ACC112 (cell line): ENCODE results near the gene POLR1B.
"Not testable (repeated sequence)": the region's sequence is repeated elsewhere in the genome, so short reads cannot be mapped to it uniquely, and the experiment has no call there.

Experiments
- H2AFZ ChIP-seq: fragments of 200-600 bp; sonication (generic); one replicate; pipeline ENCODE4 v1.6.0; 2017; ENCODE audit warnings: antibody characterized with exemption, low read length; ENCODE audit not compliant: unreplicated experiment
- H3K27ac ChIP-seq: fragments of 200-600 bp; sonication (generic); 2 replicates; pipeline ENCODE4 v1.5.1; 2014; ENCODE audit warnings: low read depth, mild to moderate bottlenecking, antibody characterized with exemption, low read length, moderate library complexity
- H3K27me3 ChIP-seq: fragments of 200-600 bp; sonication (generic); 2 replicates; pipeline ENCODE4 v1.6.1; 2014; ENCODE audit warnings: mild to moderate bottlenecking, antibody characterized with exemption, low read length, moderate library complexity, mixed read lengths; ENCODE audit not compliant: insufficient read depth
- H3K36me3 ChIP-seq: fragments of 200-600 bp; sonication (generic); 2 replicates; pipeline ENCODE4 v1.6.1; 2016; ENCODE audit warnings: mild to moderate bottlenecking, antibody characterized with exemption, low read length, moderate library complexity, mixed read lengths; ENCODE audit not compliant: insufficient read depth
- H3K4me1 ChIP-seq: fragments of 200-600 bp; sonication (generic); one replicate; pipeline ENCODE4 v1.6.1; 2016; ENCODE audit warnings: low read length, mixed read lengths; ENCODE audit not compliant: insufficient read depth, unreplicated experiment, control insufficient read depth
- H3K4me3 ChIP-seq: fragments of 200-600 bp; sonication (generic); 2 replicates; pipeline ENCODE4 v1.5.1; 2014; ENCODE audit warnings: mild to moderate bottlenecking, low read depth, low read length
- H3K79me2 ChIP-seq: fragments of 200-600 bp; sonication (generic); one replicate; pipeline ENCODE4 v1.6.0; 2016; ENCODE audit warnings: low read length; ENCODE audit not compliant: control insufficient read depth, unreplicated experiment, insufficient read depth

Gene POLR1B

GRCh38 chr2:112542123-112542983 is at the start of gene POLR1B:
TSS of gene POLR1B (plus strand) at chr2:112542465. CDS start at chr2:112542495, 30 bp downstream.
- H3K27ac ChIP-seq = peak within 1 kb of the TSS; percentile 82
- H3K4me3 ChIP-seq = peak within 1 kb of the TSS; percentile 96
- peaks cover 35% of the 10 kb centered on the region for H3K79me2 ChIP-seq
- no peaks in the 10 kb centered on the region for H3K36me3 ChIP-seq
- no peaks in the 10 kb centered on the region for H3K27me3 ChIP-seq
- H2AFZ ChIP-seq = peak within 1 kb of the TSS; percentile 92
- H3K4me1 ChIP-seq = peaks cover 15% of the 10 kb centered on the region

- H3K27ac ChIP-seq = no peak overlapping the region
- H3K79me2 ChIP-seq = peaks cover 23% of the 10 kb centered on the region
- no peak overlapping the region for H3K4me3 ChIP-seq
- H2AFZ ChIP-seq = no peak overlapping the region
- H3K4me1 ChIP-seq = peaks cover 20% of the 10 kb centered on the region
- H3K27me3 ChIP-seq = no peaks in the 10 kb centered on the region
- peaks cover 10% of the 10 kb centered on the region; the same call in 1 of the 2 replicates for H3K36me3 ChIP-seq
These were observed 49.2 kb upstream of the POLR1B start for GRCh38 chr2:112493048-112493447.

DNA sequence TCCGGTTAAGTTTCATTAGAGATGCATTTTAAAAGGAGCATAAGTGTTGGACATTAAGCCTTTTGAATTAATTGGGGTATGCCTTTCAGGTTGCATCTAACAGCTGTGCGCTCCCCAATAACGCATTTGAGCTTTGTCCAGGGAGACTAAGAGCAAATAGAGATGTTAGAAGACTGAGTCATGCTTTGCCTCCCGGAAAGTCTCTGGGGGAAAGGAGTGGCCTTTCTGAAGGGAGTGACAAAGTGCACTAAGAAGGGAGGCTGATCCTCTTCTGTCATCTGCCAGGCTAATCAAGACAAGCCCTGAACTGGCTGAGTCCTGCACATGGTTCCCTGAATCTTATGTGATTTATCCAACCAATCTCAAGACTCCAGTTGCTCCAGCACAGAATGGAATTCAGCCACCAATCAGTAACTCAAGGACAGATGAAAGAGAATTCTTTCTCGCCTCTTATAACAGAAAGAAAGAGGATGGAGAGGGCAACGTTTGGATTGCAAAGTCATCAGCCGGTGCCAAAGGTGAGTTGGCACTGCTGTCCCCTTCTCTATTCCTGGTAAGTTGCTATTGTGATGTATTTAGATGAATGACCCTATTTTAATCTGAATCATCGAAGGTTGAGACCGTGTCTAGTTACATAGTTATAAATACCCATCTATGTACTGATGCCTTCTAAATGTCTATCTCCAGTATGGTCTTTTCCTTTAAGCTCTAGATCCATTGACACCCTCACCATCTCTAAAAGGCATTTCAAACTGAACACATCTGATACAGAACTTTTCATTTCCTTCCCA is 48.2 kb upstream of the POLR1B start:
- Histone ChIP-seq H3K27ac (no peak overlapping the region), H2AFZ (no peak overlapping the region), H3K36me3 (peaks cover 10% of the 10 kb centered on the region; the same call in 1 of the 2 replicates), H3K27me3 (no peaks in the 10 kb centered on the region), H3K79me2 (peaks cover 19% of the 10 kb centered on the region), H3K4me3 (no peak overlapping the region), H3K4me1 (peaks cover 20% of the 10 kb centered on the region)

- no peak overlapping the region for H2AFZ ChIP-seq
- H3K27me3 ChIP-seq = no peaks in the 10 kb centered on the region
- peaks cover 10% of the 10 kb centered on the region; the same call in 1 of the 2 replicates for H3K36me3 ChIP-seq
- peaks cover 19% of the 10 kb centered on the region for H3K79me2 ChIP-seq
- H3K27ac ChIP-seq = no peak overlapping the region
- H3K4me1 ChIP-seq = peaks cover 20% of the 10 kb centered on the region
- no peak overlapping the region for H3K4me3 ChIP-seq
These were observed 47.4 kb upstream of the POLR1B start for GRCh38 chr2:112494828-112495227.

- H3K4me3 ChIP-seq, H3K27me3 ChIP-seq, H2AFZ ChIP-seq, H3K27ac ChIP-seq: not testable (repeated sequence)
- H3K4me1 ChIP-seq = peaks cover 20% of the 10 kb centered on the region
- H3K79me2 ChIP-seq = peaks cover 16% of the 10 kb centered on the region
- peaks cover 10% of the 10 kb centered on the region; the same call in 1 of the 2 replicates for H3K36me3 ChIP-seq
These were observed 46.4 kb upstream of the POLR1B start for GRCh38 chr2:112495878-112496277.

DNA sequence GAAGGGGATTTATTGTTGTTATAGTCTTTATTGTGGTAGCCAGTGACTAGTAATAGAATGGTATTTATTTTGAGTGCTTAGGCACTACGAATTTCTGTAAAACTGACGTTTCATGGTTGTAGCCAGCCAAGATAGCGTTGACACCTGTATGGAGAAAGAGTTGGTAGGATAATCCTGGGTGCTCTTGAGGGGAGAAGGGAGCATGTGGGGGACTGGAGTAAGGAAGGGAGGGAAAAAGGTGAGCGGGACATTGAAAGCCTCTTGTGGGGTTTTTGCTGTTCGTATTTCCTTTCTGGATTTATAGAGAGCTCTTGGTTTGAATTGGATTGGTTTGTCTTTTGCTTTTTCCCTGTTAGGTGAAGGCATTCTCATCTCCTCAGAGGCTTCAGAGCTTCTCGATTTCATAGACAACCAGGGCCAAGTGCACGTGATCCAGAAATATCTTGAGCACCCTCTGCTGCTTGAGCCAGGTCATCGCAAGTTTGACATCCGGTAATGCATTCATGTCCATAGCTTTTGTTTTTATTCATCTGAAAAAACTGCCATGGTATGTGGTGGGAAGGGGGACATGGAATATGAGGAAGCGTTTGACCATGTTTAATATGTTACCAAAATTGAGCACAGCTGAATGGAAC is 41.3 kb upstream of the POLR1B start:
- peaks cover 12% of the 10 kb centered on the region for H3K36me3 ChIP-seq
- not testable (repeated sequence) for H3K4me3 ChIP-seq, H3K79me2 ChIP-seq, H3K4me1 ChIP-seq, H3K27ac ChIP-seq, H2AFZ ChIP-seq, H3K27me3 ChIP-seq

DNA sequence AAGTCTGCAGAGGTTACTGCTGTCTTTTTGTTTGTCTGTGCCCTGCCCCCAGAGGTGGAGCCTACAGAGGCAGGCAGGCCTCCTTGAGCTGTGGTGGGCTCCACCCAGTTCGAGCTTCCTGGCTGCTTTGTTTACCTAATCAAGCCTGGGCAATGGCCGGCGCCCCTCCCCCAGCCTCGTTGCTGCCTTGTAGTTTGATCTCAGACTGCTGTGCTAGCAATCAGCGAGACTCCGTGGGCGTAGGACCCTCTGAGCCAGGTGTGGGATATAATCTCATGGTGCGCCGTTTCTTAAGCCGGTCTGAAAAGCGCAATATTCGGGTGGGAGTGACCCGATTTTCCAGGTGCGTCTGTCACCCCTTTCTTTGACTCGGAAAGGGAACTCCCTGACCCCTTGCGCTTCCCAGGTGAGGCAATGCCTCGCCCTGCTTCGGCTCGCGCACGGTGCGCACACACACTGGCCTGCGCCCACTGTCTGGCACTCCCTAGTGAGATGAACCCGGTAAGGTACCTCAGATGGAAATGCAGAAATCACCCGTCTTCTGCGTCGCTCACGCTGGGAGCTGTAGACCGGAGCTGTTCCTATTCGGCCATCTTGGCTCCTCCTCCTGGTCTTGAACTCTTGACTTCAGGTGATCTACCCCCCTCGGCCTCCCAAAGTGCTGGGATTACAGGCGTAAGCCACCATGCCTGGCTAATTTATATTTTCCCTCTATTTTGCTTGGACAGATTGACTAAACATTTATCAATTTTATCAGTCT is 32.8 kb upstream of the POLR1B start:
- H3K36me3 ChIP-seq, H2AFZ ChIP-seq, H3K4me3 ChIP-seq: not testable (repeated sequence)

GRCh38 chr2:112516801-112517200 is 25.5 kb upstream of the POLR1B start:
- H3K79me2 ChIP-seq = peaks cover 4% of the 10 kb centered on the region
- H2AFZ ChIP-seq = no peak overlapping the region
- peaks cover 40% of the 10 kb centered on the region for H3K36me3 ChIP-seq
- no peak overlapping the region for H3K4me3 ChIP-seq
- no peaks in the 10 kb centered on the region for H3K4me1 ChIP-seq
- no peak overlapping the region for H3K27ac ChIP-seq
- H3K27me3 ChIP-seq = no peaks in the 10 kb centered on the region

More for the DNA sequence above, 32.8 kb upstream of the POLR1B start:
- not testable (repeated sequence) for H3K79me2 ChIP-seq, H3K27ac ChIP-seq, H3K4me1 ChIP-seq, H3K27me3 ChIP-seq

- peaks cover 37% of the 10 kb centered on the region for H3K36me3 ChIP-seq
- no peak overlapping the region for H2AFZ ChIP-seq
- H3K79me2 ChIP-seq = peaks cover 5% of the 10 kb centered on the region
- H3K27me3 ChIP-seq = no peaks in the 10 kb centered on the region
- H3K4me1 ChIP-seq = no peaks in the 10 kb centered on the region
- no peak overlapping the region for H3K27ac ChIP-seq
- H3K4me3 ChIP-seq = no peak overlapping the region
These were observed 23.5 kb upstream of the POLR1B start for GRCh38 chr2:112518807-112519206.

DNA sequence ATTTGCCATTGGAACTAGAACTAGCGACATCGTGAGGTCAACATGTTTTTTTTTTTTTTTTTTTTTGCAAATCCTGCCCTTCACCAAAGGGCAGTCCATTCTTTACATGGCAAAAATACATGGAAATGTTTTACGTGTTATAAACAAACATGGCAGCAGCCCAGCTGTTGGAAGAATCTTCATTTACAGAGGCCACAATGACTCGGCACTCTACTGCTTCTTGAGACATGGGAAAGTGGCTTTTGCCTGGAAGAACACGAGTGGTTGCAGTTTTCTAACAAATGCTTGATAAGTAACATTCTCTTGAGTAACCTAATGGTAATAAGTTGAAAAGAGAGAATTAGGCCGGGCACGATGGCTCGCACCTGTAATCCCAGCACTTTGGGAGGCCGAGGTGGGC is 22.8 kb upstream of the POLR1B start:
- peaks cover 6% of the 10 kb centered on the region for H3K79me2 ChIP-seq
- H3K4me1 ChIP-seq = no peaks in the 10 kb centered on the region
- H2AFZ ChIP-seq = no peak overlapping the region
- peaks cover 31% of the 10 kb centered on the region for H3K36me3 ChIP-seq
- H3K27ac ChIP-seq = no peak overlapping the region
- no peaks in the 10 kb centered on the region for H3K27me3 ChIP-seq
- no peak overlapping the region for H3K4me3 ChIP-seq
